K562 (cell line): Measurements from ENCODE around the gene TSEN34. TPM values are rescaled to one million over a fixed set of nuclear protein-coding genes. Genes with fewer than 3 reads are reported as not detected.

Experiments used
- ATF6 ChIP-seq: sonication (generic); formaldehyde crosslinking; IDR thresholded peaks from 2 replicates; pipeline ENCODE4 v1.4.0; 2020; ENCODE audit warnings: mild to moderate bottlenecking, missing genetic modification reagents
- CBFA2T3 ChIP-seq: fragments of 450-650 bp; IDR thresholded peaks from 2 replicates; pipeline ENCODE4 v1.6.1; 2017
- DNMT1 ChIP-seq: fragments of 450-650 bp; IDR thresholded peaks from 2 replicates; pipeline ENCODE4 v1.6.1; 2016; ENCODE audit warnings: antibody characterized with exemption, mild to moderate bottlenecking
- NR2C1 ChIP-seq, 2 experiments: fragments of 450-650 bp; IDR thresholded peaks; 2 replicates each; pipeline ENCODE4 v1.6.1; 2017; ENCODE audit warnings: mild to moderate bottlenecking in 2 of 2, antibody characterized with exemption in 1 of 2, inconsistent platforms in 1 of 2, missing compliant biosample characterization in 1 of 2, missing genetic modification characterization in 1 of 2
- PHTF2 ChIP-seq: fragments of 250-450 bp; sonication (Bioruptor Pico); IDR thresholded peaks from 2 replicates; pipeline ENCODE4 v1.5.0; 2021; ENCODE audit warnings: mild to moderate bottlenecking
- PKNOX1 ChIP-seq: fragments of 450-650 bp; IDR thresholded peaks from 2 replicates; pipeline ENCODE4 v1.6.1; 2016
- RUNX1 ChIP-seq: sonication (generic); IDR thresholded peaks from 2 replicates; pipeline ENCODE4 v1.6.1; 2016; ENCODE audit warnings: antibody characterized with exemption, low read depth
- SMARCA4 ChIP-seq: fragments of 450-650 bp; IDR thresholded peaks from 2 replicates; pipeline ENCODE4 v1.6.1; 2016
- SNRNP70 ChIP-seq: fragments of 200-400 bp; formaldehyde crosslinking; optimal IDR thresholded peaks from 2 replicates; pipeline ENCODE3; 2017; ENCODE audit warnings: low read depth, low read length
- SREBF2 ChIP-seq: sonication (generic); formaldehyde crosslinking; IDR thresholded peaks from 2 replicates; pipeline ENCODE4 v1.4.0; 2020; ENCODE audit warnings: mild to moderate bottlenecking, missing genetic modification reagents
- STAT5A ChIP-seq: IDR thresholded peaks from 2 replicates; pipeline ENCODE4 v1.6.1; 2012; ENCODE audit warnings: low read length, inconsistent platforms, borderline replicate concordance
- SUPT5H ChIP-seq: fragments of 450-650 bp; IDR thresholded peaks from 2 replicates; pipeline ENCODE4 v1.6.1; 2016
- TCF7L2 ChIP-seq: fragments of 150-350 bp; IDR thresholded peaks from 2 replicates; pipeline ENCODE4 v1.6.1; 2016; ENCODE audit warnings: low read depth, mild to moderate bottlenecking, low read length, moderate library complexity
- TFAP4 ChIP-seq: sonication (generic); formaldehyde crosslinking; IDR thresholded peaks from 2 replicates; pipeline ENCODE4 v1.8.0; 2022; ENCODE audit warnings: missing genetic modification reagents, mild to moderate bottlenecking, moderate library complexity, borderline replicate concordance
- U2AF1 ChIP-seq: fragments of 200-400 bp; formaldehyde crosslinking; optimal IDR thresholded peaks from 2 replicates; pipeline ENCODE3; 2017; ENCODE audit warnings: mild to moderate bottlenecking, low read depth, low read length, moderate library complexity
- YY1 ChIP-seq, 3 experiments: IDR thresholded peaks; 2 replicates each; pipeline ENCODE4 v1.6.1; 2011; ENCODE audit warnings: low read length in 2 of 3, mild to moderate bottlenecking in 2 of 3, moderate library complexity in 2 of 3, borderline replicate concordance in 1 of 3, control low read depth in 1 of 3, low read depth in 1 of 3; ENCODE audit not compliant: insufficient read depth in 3 of 3, insufficient replicate concordance in 2 of 3, control insufficient read depth in 1 of 3, insufficient read length in 1 of 3; ENCODE audit errors: extremely low read depth in 1 of 3
- ZKSCAN1 ChIP-seq: fragments of 150-350 bp; IDR thresholded peaks from 2 replicates; pipeline ENCODE4 v1.6.1; 2016; ENCODE audit warnings: low read depth, low read length
- ZNF197 ChIP-seq: fragments of 200-800 bp; sonication (Bioruptor generic); IDR thresholded peaks from 2 replicates; pipeline ENCODE4 v1.6.1; 2016; ENCODE audit warnings: low read depth, missing genetic modification characterization, missing compliant biosample characterization
- ZNF561 ChIP-seq: fragments of 450-650 bp; formaldehyde crosslinking; conservative IDR thresholded peaks from 2 replicates; pipeline ENCODE4 v1.4.0; 2020; ENCODE audit warnings: mild to moderate bottlenecking, moderate library complexity
- polyA plus RNA-seq, 8 experiments: library from polyadenylated mRNA; depleted of rRNA in 4 of 8; stranded (reverse) in 5 of 8; unstranded in 3 of 8; fragments of >200 nt; fragmentation: Nextera tagmentation in 2 of 8; fragmentation: Illumina TruSeq in 1 of 8; extraction: Ambion mirVana in 2 of 8; extraction: Trizol in 1 of 8; gene quantifications; 2 replicates each; pipeline versions ENCODE4 v1.2.1 to v1.2.3, GENCODE V29; 2011 to 2014; ENCODE audit warnings: inconsistent platforms in 1 of 8, missing spikeins in 1 of 8
- total RNA-seq, 7 experiments: library from RNA; depleted of rRNA in 6 of 7; stranded (reverse); fragments of >200 nt in 6 of 7; fragmentation: Illumina TruSeq in 2 of 7; extraction: Trizol in 2 of 7; gene quantifications; 2 replicates each; pipeline versions ENCODE4 v1.2.1 to v1.2.3, GENCODE V29; 2011 to 2021; ENCODE audit warnings: low replicate concordance in 1 of 7
- TF ChIP-seq, protein P1 (sequence below): fragments of 250-450 bp; sonication (Bioruptor Pico); IDR thresholded peaks from 2 replicates; pipeline ENCODE4 v1.8.0; 2021; ENCODE audit warnings: moderate library complexity, mild to moderate bottlenecking, inconsistent platforms

The TSEN34 gene
- total and polyA plus RNA-seq, 9 of the 15 experiments (the other 6 are each of a cell fraction or from before 2014, with no cell fraction given) = 3.1 to 57.6 (median 29.5) TPM

DNA sequence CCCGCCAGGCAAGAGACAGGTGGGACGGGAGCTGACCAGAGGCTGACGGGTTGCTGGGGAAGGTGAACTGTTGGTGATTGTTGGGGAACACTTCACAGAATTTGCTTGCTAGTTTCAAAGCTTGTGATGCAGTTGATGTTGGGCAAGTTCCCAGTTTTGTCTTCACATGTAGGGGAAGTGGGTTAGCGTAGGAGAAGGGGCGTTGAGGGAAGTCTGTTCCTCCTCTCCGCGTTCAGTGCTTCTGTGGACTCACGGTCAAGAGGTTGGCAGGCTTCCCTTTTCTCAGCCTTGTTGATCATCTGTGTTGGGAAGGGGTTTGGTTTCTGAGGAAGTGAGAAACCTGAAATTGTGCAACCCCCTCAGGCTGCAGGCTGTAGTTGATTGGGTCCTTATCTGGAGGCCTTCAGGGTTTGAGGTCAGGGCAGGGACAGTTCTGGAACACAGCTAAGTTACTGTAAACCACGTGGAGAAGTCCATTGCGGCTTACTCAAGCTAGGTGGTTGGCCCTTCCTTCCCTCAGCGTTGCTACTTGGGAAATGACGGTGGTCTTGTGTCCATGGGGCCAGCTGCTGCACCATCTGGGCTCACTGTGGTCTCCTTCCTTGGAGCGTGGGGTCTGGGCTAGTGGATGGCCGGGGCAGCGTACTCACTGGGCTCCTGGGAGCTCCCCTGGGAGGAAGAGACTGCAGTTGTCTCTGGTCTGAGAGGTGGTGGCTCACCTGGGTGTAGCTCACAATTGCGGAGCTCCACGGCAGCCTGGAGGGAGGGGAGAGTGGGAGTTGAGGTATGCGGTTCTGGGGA lies 17.1 kb downstream of the TSEN34 start (continued):
- peak; percentile 68 for TF ChIP-seq NR2C1 (IDR thresholded peaks at IDR 0.05)
- peak; percentile 88 for TF ChIP-seq NR2C1 (tag; IDR thresholded peaks at IDR 0.05)
- TF ChIP-seq ATF6 (CRISPR knock-in tag) = no peak
- TF ChIP-seq U2AF1 = no peak
- TF ChIP-seq SMARCA4 = peak; percentile 93
- no peak for TF ChIP-seq SREBF2 (CRISPR knock-in tag)
- TF ChIP-seq PKNOX1 = 0 out of 2 replicates have a peak, but pooled peaks have one; percentile 49
- peak in 1 of 3 experiments; percentile 8 for TF ChIP-seq YY1 (IDR thresholded peaks at IDR 0.05; ENCODE audit: borderline replicate concordance in 1 of 3, control insufficient read depth in 1 of 3, extremely low read depth in 1 of 3, insufficient read depth in 3 of 3, insufficient read length in 1 of 3, insufficient replicate concordance in 2 of 3, low read depth in 1 of 3, low read length in 2 of 3)
- TF ChIP-seq DNMT1 = peak; percentile 35; the same call in 1 of the 2 replicates
- TF ChIP-seq SNRNP70 = peak; percentile 85
- no peak for TF ChIP-seq ZNF197
- TF ChIP-seq STAT5A = peak; percentile 85
- no peak for TF ChIP-seq ZNF561 (CRISPR knock-in tag)
- no peak for TF ChIP-seq PHTF2 (CRISPR knock-in tag)
- TF ChIP-seq TCF7L2 = no peak
- peak; percentile 64 for TF ChIP-seq RUNX1
- peak; percentile 95 for TF ChIP-seq SUPT5H
- peak; percentile 94 for TF ChIP-seq TFAP4 (CRISPR knock-in tag)
- TF ChIP-seq, protein P1, sequence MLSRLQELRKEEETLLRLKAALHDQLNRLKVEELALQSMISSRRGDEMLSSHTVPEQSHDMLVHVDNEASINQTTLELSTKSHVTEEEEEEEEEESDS (CRISPR knock-in tag) = no peak
- TF ChIP-seq CBFA2T3 = peak; percentile 93
- TF ChIP-seq ZKSCAN1 = peak; percentile 15; the same call in 1 of the 2 replicates
